HEK293 (cell line): ENCODE measurements around the gene ARAP3.

Experiments used
- CTCF ChIA-PET: fragments of 350-600 bp; formaldehyde crosslinking; extraction: SDS; loops from one replicate; lab custom pipeline; 2021; ENCODE audit warnings: antibody characterized with exemption; lab: Yijun Ruan, JAX
- POLR2A ChIA-PET: fragments of 300-600 bp; formaldehyde crosslinking; extraction: SDS; loops from one replicate; lab custom pipeline; 2020; ENCODE audit warnings: antibody characterized with exemption, inconsistent platforms; lab: Yijun Ruan, JAX
- H3K27ac ChIP-seq: fragments of 200-500 bp; sonication (Bioruptor generic); 2 replicates; pipeline ENCODE4 v1.5.1; 2014; ENCODE audit warnings: low read depth, low read length, control low read depth, inconsistent platforms; ENCODE audit errors: extremely low read depth
- H3K36me3 ChIP-seq, 2 experiments: fragments of 200-500 bp in 1 of 2; sonication (Bioruptor generic) in 1 of 2; 1 replicate in 1 of 2; 2 replicates in 1 of 2; pipeline ENCODE4 v1.5.1; 2014 to 2017; ENCODE audit warnings: inconsistent platforms in 2 of 2, low read length in 2 of 2; ENCODE audit not compliant: control insufficient read depth in 2 of 2, insufficient read depth in 1 of 2
- H3K4me1 ChIP-seq: fragments of 200-500 bp; sonication (Bioruptor generic); 2 replicates; pipeline ENCODE4 v1.5.1; 2014; ENCODE audit warnings: mild to moderate bottlenecking, low read length, inconsistent platforms; ENCODE audit not compliant: control insufficient read depth, insufficient read depth
- H3K4me3 ChIP-seq: 2 replicates; pipeline ENCODE4 v1.5.1; 2011; ENCODE audit warnings: low read depth, mild to moderate bottlenecking, control low read depth, low read length, moderate library complexity
- H3K9me3 ChIP-seq: fragments of 200-500 bp; sonication (Bioruptor generic); 2 replicates; pipeline ENCODE4 v1.5.1; 2014; ENCODE audit warnings: low read depth, low read length, inconsistent platforms; ENCODE audit not compliant: control insufficient read depth, insufficient read depth
- FEZF1 ChIP-seq: fragments of 450-650 bp; formaldehyde crosslinking; IDR thresholded peaks from 2 replicates; pipeline ENCODE4 v1.5.1; 2016; ENCODE audit warnings: missing biosample characterization, missing genetic modification characterization
- GLI4 ChIP-seq: fragments of 450-650 bp; formaldehyde crosslinking; IDR thresholded peaks from 2 replicates; pipeline ENCODE4 v1.5.1; 2016; ENCODE audit warnings: missing biosample characterization, missing genetic modification characterization
- HOXA7 ChIP-seq: sonication (generic); formaldehyde crosslinking; IDR thresholded peaks from 2 replicates; pipeline ENCODE4 v1.8.1; 2022; ENCODE audit warnings: missing genetic modification reagents, borderline replicate concordance
- IKZF3 ChIP-seq: fragments of 450-650 bp; IDR thresholded peaks from 2 replicates; pipeline ENCODE4 v1.5.0; 2018; ENCODE audit warnings: missing biosample characterization, mild to moderate bottlenecking, missing genetic modification characterization, moderate library complexity
- KLF9 ChIP-seq: fragments of 450-650 bp; formaldehyde crosslinking; IDR thresholded peaks from 2 replicates; pipeline ENCODE4 v1.5.1; 2016; ENCODE audit warnings: missing biosample characterization, missing genetic modification characterization, low read depth
- PRDM1 ChIP-seq: fragments of 450-650 bp; formaldehyde crosslinking; IDR thresholded peaks from 2 replicates; pipeline ENCODE4; 2016; ENCODE audit warnings: missing biosample characterization, missing genetic modification characterization
- REPIN1 ChIP-seq: fragments of 450-650 bp; formaldehyde crosslinking; IDR thresholded peaks from 2 replicates; pipeline ENCODE4 v1.5.1; 2017; ENCODE audit warnings: missing biosample characterization, missing genetic modification characterization, low read depth
- SALL2 ChIP-seq: fragments of 450-650 bp; formaldehyde crosslinking; IDR thresholded peaks from 2 replicates; pipeline ENCODE4 v1.5.0; 2017; ENCODE audit warnings: missing biosample characterization, mild to moderate bottlenecking, missing genetic modification characterization, borderline replicate concordance
- SP7 ChIP-seq: fragments of 450-650 bp; formaldehyde crosslinking; IDR thresholded peaks from 2 replicates; pipeline ENCODE4 v1.5.1; 2016; ENCODE audit warnings: missing biosample characterization, missing genetic modification characterization
- ZBTB1 ChIP-seq: fragments of 450-650 bp; formaldehyde crosslinking; IDR thresholded peaks from 2 replicates; pipeline ENCODE4 v1.5.1; 2016; ENCODE audit warnings: missing biosample characterization, missing genetic modification characterization
- ZBTB8A ChIP-seq: fragments of 450-650 bp; formaldehyde crosslinking; IDR thresholded peaks from 2 replicates; pipeline ENCODE4 v1.5.1; 2016; ENCODE audit warnings: missing biosample characterization, missing genetic modification characterization
- ZFP37 ChIP-seq: fragments of 450-650 bp; formaldehyde crosslinking; IDR thresholded peaks from 2 replicates; pipeline ENCODE4 v1.5.1; 2016; ENCODE audit warnings: missing biosample characterization, missing genetic modification characterization
- ZFP69B ChIP-seq: fragments of 450-650 bp; formaldehyde crosslinking; IDR thresholded peaks from 2 replicates; pipeline ENCODE4 v1.5.1; 2016; ENCODE audit warnings: missing biosample characterization, missing genetic modification characterization
- ZIC2 ChIP-seq: fragments of 450-650 bp; formaldehyde crosslinking; IDR thresholded peaks from 2 replicates; pipeline ENCODE4 v1.5.1; 2016; ENCODE audit warnings: missing biosample characterization, missing genetic modification characterization
- ZNF184 ChIP-seq: fragments of 450-650 bp; IDR thresholded peaks from 2 replicates; pipeline ENCODE4 v1.5.1; 2018; ENCODE audit warnings: missing biosample characterization, mild to moderate bottlenecking, missing genetic modification characterization
- ZNF2 ChIP-seq: fragments of 450-650 bp; formaldehyde crosslinking; IDR thresholded peaks from 2 replicates; pipeline ENCODE4 v1.5.1; 2016; ENCODE audit warnings: missing biosample characterization, missing genetic modification characterization
- ZNF366 ChIP-seq: fragments of 450-650 bp; formaldehyde crosslinking; conservative IDR thresholded peaks from 2 replicates; pipeline ENCODE4 v1.5.1; 2016; ENCODE audit warnings: missing biosample characterization, missing genetic modification characterization
- ZNF423 ChIP-seq: fragments of 450-650 bp; formaldehyde crosslinking; IDR thresholded peaks from 2 replicates; pipeline ENCODE4 v1.5.1; 2016; ENCODE audit warnings: missing biosample characterization, missing genetic modification characterization
- ZNF549 ChIP-seq: fragments of 450-650 bp; IDR thresholded peaks from 2 replicates; pipeline ENCODE4 v1.5.1; 2018; ENCODE audit warnings: missing biosample characterization, missing genetic modification characterization, mild to moderate bottlenecking, inconsistent platforms, moderate library complexity
- ZNF621 ChIP-seq: fragments of 450-650 bp; formaldehyde crosslinking; IDR thresholded peaks from 2 replicates; pipeline ENCODE4 v1.5.1; 2017; ENCODE audit warnings: missing biosample characterization, missing genetic modification characterization
- ZNF624 ChIP-seq: fragments of 450-650 bp; formaldehyde crosslinking; IDR thresholded peaks from 2 replicates; pipeline ENCODE4 v1.5.1; 2017; ENCODE audit warnings: missing biosample characterization, missing genetic modification characterization
- ZSCAN16 ChIP-seq: fragments of 450-650 bp; formaldehyde crosslinking; IDR thresholded peaks from 2 replicates; pipeline ENCODE4 v1.5.1; 2016; ENCODE audit warnings: missing biosample characterization, missing genetic modification characterization
- TF ChIP-seq, protein P1 (sequence below): fragments of 450-650 bp; formaldehyde crosslinking; IDR thresholded peaks from 2 replicates; pipeline ENCODE4 v1.5.1; 2016; ENCODE audit warnings: missing biosample characterization, missing genetic modification characterization
- TF ChIP-seq, protein P2 (sequence below): fragments of 450-650 bp; formaldehyde crosslinking; IDR thresholded peaks from 2 replicates; pipeline ENCODE4 v1.5.1; 2016; ENCODE audit warnings: missing biosample characterization, missing genetic modification characterization
- TF ChIP-seq, protein P3 (sequence below): fragments of 450-650 bp; formaldehyde crosslinking; IDR thresholded peaks from 2 replicates; pipeline ENCODE4 v1.5.1; 2016; ENCODE audit warnings: missing biosample characterization, missing genetic modification characterization
- TF ChIP-seq, protein P4 (sequence below): fragments of 450-650 bp; formaldehyde crosslinking; IDR thresholded peaks from 2 replicates; pipeline ENCODE4 v1.5.1; 2017; ENCODE audit warnings: missing biosample characterization, missing genetic modification characterization
- TF ChIP-seq, protein P5 (sequence below): fragments of 450-650 bp; formaldehyde crosslinking; IDR thresholded peaks from 2 replicates; pipeline ENCODE4 v1.5.1; 2017; ENCODE audit warnings: missing biosample characterization, missing genetic modification characterization
- TF ChIP-seq, protein P6 (sequence below): fragments of 450-650 bp; formaldehyde crosslinking; IDR thresholded peaks from 2 replicates; pipeline ENCODE4 v1.5.1; 2016; ENCODE audit warnings: missing biosample characterization, missing genetic modification characterization

Gene ARAP3

DNA sequence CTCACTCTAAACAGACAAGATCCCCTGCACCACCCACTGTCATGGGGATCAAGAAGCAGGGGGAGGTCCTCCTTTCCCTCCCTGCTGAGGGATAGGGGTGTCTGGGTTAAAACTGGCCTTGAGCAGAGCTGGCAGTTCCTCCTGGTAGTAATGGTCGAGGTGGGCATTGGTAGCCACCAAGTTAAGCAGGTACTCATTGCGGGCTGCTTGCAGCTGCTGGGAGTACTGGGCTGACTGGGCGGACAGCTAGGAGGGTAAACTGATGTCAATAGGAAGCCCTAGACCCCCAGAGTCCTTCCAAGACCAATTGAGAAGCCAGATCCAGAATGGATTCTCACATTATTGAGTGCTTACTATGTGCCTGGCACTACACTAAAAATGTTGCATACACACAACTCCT is 34.2 kb downstream of the ARAP3 start:
- CTCF ChIA-PET: interaction anchor here (0.6 to 1.2 kb wide), 3 partner anchors 12 to 313 kb away, joined by 3 to 4 read pairs (median 3); no protein-coding TSS in a partner anchor
- POLR2A ChIA-PET: interaction anchor here (1.9 kb wide), 1 partner anchor 11 kb away, joined by 9 read pairs; the partner anchor contains the start of genes HDAC3 and RELL2
- H3K9me3 ChIP-seq: no peaks in the 10 kb centered on the region
- no peak overlapping the region for H3K27ac ChIP-seq
- H3K4me3 ChIP-seq: no peak overlapping the region
- no peaks in the 10 kb centered on the region for H3K4me1 ChIP-seq
- peaks cover 0 to 20% of the 10 kb centered on the region in 2 experiments; a peak in 1 of 3 replicates for H3K36me3 ChIP-seq
- TF ChIP-seq, protein P1, sequence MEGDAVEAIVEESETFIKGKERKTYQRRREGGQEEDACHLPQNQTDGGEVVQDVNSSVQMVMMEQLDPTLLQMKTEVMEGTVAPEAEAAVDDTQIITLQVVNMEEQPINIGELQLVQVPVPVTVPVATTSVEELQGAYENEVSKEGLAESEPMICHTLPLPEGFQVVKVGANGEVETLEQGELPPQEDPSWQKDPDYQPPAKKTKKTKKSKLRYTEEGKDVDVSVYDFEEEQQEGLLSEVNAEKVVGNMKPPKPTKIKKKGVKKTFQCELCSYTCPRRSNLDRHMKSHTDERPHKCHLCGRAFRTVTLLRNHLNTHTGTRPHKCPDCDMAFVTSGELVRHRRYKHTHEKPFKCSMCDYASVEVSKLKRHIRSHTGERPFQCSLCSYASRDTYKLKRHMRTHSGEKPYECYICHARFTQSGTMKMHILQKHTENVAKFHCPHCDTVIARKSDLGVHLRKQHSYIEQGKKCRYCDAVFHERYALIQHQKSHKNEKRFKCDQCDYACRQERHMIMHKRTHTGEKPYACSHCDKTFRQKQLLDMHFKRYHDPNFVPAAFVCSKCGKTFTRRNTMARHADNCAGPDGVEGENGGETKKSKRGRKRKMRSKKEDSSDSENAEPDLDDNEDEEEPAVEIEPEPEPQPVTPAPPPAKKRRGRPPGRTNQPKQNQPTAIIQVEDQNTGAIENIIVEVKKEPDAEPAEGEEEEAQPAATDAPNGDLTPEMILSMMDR (tag by site-specific recombination): no peak
- no peak for TF ChIP-seq ZNF549 (tag by site-specific recombination)
- TF ChIP-seq ZNF184 (tag by site-specific recombination): no peak
- no peak for TF ChIP-seq ZNF621
- TF ChIP-seq, protein P2, sequence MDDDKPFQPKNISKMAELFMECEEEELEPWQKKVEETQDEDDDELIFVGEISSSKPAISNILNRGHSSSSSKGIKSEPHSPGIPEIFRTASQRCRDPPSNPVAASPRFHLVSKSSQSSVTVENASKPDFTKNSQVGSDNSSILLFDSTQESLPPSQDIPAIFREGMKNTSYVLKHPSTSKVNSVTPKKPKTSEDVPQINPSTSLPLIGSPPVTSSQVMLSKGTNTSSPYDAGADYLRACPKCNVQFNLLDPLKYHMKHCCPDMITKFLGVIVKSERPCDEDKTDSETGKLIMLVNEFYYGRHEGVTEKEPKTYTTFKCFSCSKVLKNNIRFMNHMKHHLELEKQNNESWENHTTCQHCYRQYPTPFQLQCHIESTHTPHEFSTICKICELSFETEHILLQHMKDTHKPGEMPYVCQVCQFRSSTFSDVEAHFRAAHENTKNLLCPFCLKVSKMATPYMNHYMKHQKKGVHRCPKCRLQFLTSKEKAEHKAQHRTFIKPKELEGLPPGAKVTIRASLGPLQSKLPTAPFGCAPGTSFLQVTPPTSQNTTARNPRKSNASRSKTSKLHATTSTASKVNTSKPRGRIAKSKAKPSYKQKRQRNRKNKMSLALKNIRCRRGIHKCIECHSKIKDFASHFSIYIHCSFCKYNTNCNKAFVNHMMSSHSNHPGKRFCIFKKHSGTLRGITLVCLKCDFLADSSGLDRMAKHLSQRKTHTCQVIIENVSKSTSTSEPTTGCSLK (tag by site-specific recombination): no peak
- TF ChIP-seq, protein P3, sequence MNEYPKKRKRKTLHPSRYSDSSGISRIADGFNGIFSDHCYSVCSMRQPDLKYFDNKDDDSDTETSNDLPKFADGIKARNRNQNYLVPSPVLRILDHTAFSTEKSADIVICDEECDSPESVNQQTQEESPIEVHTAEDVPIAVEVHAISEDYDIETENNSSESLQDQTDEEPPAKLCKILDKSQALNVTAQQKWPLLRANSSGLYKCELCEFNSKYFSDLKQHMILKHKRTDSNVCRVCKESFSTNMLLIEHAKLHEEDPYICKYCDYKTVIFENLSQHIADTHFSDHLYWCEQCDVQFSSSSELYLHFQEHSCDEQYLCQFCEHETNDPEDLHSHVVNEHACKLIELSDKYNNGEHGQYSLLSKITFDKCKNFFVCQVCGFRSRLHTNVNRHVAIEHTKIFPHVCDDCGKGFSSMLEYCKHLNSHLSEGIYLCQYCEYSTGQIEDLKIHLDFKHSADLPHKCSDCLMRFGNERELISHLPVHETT (tag by site-specific recombination): no peak
- no peak for TF ChIP-seq ZBTB1 (tag by site-specific recombination)
- TF ChIP-seq KLF9 (tag by site-specific recombination): no peak
- no peak for TF ChIP-seq ZNF624 (tag by site-specific recombination)
- TF ChIP-seq IKZF3: no peak
- TF ChIP-seq ZIC2 (tag by site-specific recombination): no peak
- TF ChIP-seq, protein P4, sequence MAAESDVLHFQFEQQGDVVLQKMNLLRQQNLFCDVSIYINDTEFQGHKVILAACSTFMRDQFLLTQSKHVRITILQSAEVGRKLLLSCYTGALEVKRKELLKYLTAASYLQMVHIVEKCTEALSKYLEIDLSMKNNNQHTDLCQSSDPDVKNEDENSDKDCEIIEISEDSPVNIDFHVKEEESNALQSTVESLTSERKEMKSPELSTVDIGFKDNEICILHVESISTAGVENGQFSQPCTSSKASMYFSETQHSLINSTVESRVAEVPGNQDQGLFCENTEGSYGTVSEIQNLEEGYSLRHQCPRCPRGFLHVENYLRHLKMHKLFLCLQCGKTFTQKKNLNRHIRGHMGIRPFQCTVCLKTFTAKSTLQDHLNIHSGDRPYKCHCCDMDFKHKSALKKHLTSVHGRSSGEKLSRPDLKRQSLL (tag by site-specific recombination): no peak
- TF ChIP-seq FEZF1 (tag by site-specific recombination): no peak
- TF ChIP-seq ZNF423 (tag by site-specific recombination): no peak
- no peak for TF ChIP-seq ZFP69B (tag by site-specific recombination)
- no peak for TF ChIP-seq SP7 (tag by site-specific recombination)
- TF ChIP-seq SALL2 (tag by site-specific recombination): no peak

DNA sequence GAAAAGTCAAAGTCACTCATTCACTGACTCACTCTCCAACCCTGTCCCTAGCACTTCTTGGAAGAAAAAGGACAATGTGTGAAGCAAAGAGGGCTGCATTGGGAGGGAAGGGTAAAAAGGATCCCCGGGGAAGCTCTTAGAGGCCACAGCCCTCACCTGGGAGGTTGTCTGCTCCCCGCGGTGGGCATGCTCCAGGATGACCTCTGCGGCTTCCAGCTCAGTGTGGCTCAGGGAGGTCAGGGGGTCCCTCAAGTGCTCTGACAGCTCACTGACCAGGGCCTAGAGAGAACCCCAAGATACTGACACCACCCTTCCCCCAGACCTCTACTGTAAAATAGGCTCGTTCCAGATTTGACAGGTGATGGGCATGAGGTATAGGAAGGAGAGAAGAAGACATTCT is 34.8 kb downstream of the ARAP3 start:
- ChIA-PET POLR2A (interaction anchor here (1.4 to 1.9 kb wide), 2 partner anchors 11 to 274 kb away, joined by 4 to 9 read pairs; partner anchors contain the start of genes HDAC3 and RELL2), CTCF (interaction anchor here (0.6 to 1.4 kb wide), 4 partner anchors 28 to 445 kb away, joined by 4 read pairs; no protein-coding TSS in a partner anchor)
- peaks cover 0 to 20% of the 10 kb centered on the region in 2 experiments; a peak in 1 of 3 replicates for H3K36me3 ChIP-seq
- no peak overlapping the region for H3K4me3 ChIP-seq
- no peaks in the 10 kb centered on the region for H3K9me3 ChIP-seq
- no peak overlapping the region for H3K27ac ChIP-seq
- H3K4me1 ChIP-seq: no peaks in the 10 kb centered on the region
- TF ChIP-seq ZNF2 (no peak), HOXA7 (CRISPR knock-in tag) (no peak), ZFP37 (tag by site-specific recombination) (no peak), ZNF366 (tag by site-specific recombination) (no peak), PRDM1 (tag by site-specific recombination) (no peak), ZSCAN16 (tag by site-specific recombination) (no peak), GLI4 (tag by site-specific recombination) (no peak), ZBTB8A (tag by site-specific recombination) (no peak), REPIN1 (tag by site-specific recombination) (no peak)
- TF ChIP-seq, protein P5, sequence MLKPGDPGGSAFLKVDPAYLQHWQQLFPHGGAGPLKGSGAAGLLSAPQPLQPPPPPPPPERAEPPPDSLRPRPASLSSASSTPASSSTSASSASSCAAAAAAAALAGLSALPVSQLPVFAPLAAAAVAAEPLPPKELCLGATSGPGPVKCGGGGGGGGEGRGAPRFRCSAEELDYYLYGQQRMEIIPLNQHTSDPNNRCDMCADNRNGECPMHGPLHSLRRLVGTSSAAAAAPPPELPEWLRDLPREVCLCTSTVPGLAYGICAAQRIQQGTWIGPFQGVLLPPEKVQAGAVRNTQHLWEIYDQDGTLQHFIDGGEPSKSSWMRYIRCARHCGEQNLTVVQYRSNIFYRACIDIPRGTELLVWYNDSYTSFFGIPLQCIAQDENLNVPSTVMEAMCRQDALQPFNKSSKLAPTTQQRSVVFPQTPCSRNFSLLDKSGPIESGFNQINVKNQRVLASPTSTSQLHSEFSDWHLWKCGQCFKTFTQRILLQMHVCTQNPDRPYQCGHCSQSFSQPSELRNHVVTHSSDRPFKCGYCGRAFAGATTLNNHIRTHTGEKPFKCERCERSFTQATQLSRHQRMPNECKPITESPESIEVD (tag by site-specific recombination): no peak
- TF ChIP-seq, protein P6, sequence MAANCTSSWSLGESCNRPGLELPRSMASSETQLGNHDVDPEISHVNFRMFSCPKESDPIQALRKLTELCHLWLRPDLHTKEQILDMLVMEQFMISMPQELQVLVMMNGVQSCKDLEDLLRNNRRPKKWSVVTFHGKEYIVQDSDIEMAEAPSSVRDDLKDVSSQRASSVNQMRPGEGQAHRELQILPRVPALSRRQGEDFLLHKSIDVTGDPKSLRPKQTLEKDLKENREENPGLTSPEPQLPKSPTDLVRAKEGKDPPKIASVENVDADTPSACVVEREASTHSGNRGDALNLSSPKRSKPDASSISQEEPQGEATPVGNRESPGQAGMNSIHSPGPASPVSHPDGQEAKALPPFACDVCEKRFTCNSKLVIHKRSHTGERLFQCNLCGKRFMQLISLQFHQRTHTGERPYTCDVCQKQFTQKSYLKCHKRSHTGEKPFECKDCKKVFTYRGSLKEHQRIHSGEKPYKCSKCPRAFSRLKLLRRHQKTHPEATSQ (tag by site-specific recombination): no peak
